AG10803 (cell line): ENCODE measurements around the gene GUCY1A2.

Experiments
- DNase-seq: peaks from one replicate; pipeline ENCODE4 v3.0.0; 2010; ENCODE audit warnings: low read depth
- H3K4me3 ChIP-seq: 2 replicates; pipeline ENCODE4 v1.5.1; 2011; ENCODE audit warnings: mild to moderate bottlenecking, low read length, control low read depth
- TF ChIP-seq, protein P1 (sequence below): conservative IDR thresholded peaks from 2 replicates; pipeline ENCODE4 v1.5.1; 2011; ENCODE audit warnings: mild to moderate bottlenecking, low read length, control low read depth, inconsistent platforms

GUCY1A2 gene

DNA sequence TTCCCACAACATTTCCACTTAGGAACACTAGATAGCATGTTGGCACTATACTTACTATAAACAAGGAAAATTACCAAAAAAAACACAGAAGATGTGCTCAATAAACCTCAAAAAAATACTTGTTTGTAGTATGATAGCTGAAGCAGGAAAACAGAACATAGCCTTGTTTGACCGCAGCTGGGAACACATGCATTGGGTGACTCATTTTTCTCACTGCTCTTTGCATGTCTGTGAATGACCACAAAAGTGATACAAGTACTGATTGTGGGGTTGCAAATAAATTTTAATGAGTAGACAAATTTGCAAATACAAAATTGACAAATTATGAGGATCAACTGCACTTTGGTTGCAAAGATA is 22.8 kb upstream of the GUCY1A2 start:
- TF ChIP-seq, protein P1, sequence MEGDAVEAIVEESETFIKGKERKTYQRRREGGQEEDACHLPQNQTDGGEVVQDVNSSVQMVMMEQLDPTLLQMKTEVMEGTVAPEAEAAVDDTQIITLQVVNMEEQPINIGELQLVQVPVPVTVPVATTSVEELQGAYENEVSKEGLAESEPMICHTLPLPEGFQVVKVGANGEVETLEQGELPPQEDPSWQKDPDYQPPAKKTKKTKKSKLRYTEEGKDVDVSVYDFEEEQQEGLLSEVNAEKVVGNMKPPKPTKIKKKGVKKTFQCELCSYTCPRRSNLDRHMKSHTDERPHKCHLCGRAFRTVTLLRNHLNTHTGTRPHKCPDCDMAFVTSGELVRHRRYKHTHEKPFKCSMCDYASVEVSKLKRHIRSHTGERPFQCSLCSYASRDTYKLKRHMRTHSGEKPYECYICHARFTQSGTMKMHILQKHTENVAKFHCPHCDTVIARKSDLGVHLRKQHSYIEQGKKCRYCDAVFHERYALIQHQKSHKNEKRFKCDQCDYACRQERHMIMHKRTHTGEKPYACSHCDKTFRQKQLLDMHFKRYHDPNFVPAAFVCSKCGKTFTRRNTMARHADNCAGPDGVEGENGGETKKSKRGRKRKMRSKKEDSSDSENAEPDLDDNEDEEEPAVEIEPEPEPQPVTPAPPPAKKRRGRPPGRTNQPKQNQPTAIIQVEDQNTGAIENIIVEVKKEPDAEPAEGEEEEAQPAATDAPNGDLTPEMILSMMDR = no peak
- H3K4me3 ChIP-seq = no peak overlapping the region
- DNase-seq = peak; percentile 51

DNA sequence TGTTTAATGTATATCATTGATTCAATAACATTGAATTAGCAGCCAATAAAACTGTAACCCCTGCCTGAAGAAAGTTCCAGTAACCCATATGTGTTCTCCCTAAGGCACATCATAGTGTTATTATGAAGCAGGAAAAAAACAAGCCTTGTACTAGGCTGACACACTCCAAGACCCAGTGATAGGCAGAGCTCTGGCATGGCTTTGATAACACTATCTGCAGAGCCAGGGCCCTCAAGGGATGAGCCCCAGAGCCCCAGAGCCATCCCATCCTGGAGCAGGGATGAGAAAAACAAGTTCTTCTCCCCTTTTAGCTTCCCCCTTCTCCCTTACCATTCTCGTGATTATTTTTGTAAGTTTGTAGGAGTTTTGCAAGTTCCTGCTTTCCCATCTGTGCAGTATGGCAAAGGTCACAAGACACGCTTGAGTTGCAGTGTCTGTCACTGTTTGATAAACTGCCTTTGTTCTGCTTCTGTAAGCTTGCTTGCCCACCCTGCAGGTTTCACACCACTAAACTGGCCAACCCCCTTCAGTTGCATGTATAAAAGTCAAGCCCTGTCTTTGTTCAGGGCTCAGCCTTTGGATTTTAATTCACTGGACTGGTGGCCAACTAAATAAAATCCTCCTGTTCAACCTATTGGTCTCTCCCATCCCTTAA is 22.3 kb upstream of the GUCY1A2 start:
- H3K4me3 ChIP-seq = no peak overlapping the region
- TF ChIP-seq, protein P1 = no peak
- no peak for DNase-seq

DNA sequence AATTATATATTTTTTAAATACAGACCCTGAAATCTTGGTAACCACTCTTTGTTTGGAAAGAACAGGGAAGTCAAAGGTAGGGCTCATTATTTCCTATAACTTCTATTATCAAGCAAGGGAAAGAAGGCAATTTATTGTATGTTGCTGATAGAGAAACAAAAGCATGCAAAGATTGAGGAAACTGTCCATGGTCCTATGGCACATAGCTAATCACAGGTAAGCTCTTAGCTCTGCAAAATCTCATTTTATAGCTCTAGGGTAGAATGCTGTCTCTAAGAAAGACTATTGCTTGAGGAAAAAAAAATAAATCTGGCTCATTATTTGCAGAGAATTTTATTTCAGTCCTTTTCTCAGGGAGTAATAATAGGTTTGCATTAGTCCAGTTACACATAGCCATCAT is 7.4 kb upstream of the GUCY1A2 start:
- DNase-seq = no peak
- no peak overlapping the region for H3K4me3 ChIP-seq
- TF ChIP-seq, protein P1 = no peak

DNA sequence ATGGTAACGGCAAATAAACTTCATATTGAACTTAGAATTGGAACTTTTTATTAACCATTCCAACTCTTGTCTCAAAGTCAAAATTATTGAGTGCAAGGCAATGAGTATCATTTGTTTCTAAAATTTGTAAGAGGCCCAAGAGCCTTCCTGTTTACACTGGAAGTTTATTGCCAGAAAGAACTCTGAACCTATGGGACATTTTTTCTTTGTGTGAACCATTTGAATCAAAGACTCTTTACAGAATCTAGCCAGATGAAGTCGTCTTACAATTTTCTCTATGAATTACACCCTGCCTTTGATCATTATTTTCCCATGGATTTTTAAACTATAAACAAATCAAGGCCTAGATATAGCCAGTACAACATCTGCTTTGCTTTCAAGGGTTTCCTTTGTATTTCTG is 2.3 kb upstream of the GUCY1A2 start:
- TF ChIP-seq, protein P1 = no peak
- H3K4me3 ChIP-seq = no peak overlapping the region
- DNase-seq = no peak

DNA sequence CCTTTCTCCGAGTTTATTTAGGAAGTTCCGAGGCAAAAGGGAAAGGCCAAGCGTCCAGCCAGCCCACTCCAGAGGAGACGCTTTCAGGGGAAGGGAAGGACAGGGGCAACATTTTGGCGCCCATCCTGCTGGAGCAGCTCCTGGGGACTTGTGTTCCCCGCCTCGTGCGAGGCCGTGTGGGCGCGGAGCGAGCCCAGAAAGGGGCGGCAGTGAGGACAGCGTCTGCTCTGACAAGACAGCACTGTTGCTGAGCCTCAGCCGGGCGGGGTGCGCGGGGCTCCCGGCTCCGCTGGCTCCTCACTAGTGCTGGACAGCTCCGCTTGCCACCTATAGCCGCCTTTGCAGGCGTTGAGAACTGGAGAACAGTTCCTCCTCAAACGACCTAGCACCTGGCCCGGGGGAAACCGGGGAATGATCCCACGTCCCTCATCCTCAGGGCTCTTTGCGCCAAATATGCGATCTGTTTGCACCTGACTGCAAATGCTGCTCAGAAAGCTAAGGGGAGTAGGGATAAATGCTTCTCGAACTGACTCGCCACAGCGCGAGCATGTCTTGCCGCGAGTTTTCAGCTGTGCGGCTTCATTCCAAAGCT is 722 bp upstream of the GUCY1A2 start:
- TF ChIP-seq, protein P1 = no peak
- DNase-seq = peak; percentile 57
- H3K4me3 ChIP-seq = peak overlapping the region; percentile 53

DNA sequence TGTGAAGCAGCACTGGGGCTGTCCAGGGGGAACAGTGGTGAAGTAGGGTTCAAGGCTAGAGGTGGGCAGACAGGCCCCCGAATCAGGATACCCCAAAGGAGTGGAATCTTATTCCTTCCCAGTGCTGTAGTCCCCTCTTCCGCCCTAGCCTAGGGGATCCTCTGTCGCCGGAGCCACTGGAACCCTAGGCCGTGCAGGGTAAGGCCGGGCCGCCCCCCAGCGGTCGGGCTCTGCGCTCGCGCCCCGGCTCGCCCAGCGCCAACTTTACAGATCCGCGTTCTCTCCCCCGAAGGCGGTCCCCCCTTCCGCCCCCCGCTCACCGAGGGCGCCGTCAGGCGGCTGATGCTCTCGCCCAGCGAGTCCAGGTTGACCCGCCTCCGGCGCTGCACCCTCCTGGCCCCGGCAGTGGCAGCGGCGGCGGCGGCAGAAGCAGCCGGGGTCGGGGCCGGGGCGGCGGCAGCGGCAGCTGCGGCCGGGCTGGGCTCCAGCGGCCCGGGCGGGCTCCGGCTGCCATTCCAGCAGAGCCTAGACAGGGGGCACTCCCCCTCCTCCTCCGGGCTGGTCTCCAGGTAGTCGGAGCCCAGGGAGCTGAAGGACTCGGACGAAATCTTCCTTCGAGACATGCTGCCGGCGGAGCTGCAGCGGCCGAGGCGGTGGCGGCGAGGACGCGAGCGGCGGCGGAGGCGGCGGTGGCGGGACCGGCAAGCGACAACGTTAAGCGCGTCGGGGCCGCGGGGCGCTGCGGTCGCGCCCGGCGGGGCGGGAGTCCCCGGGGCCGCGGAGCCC is 650 bp downstream of the GUCY1A2 start:
- DNase-seq = peak; percentile 33
- TF ChIP-seq, protein P1 = peak; percentile 50
- peak overlapping the region; percentile 57 for H3K4me3 ChIP-seq

DNA sequence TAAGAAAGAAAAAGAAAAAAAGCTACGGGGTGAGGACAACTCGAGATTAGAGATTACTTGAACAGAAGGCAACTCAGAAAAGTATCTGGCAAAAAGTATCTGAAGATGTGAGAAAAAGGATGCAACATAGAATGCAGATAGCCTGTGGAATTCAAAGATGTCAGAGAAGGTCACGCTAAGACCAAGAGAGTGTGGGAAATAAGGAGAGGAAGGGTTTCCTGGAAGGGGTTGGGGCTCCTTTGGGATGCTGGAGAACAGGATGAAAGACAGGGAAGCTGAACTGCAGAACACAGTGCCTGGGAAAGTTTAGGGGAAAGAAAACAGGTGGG is 1.2 kb downstream of the GUCY1A2 start:
- DNase-seq = no peak
- H3K4me3 ChIP-seq = peak overlapping the region; percentile 57
- TF ChIP-seq, protein P1 = no peak
